ENCODE data around the gene C2orf81.

Gene C2orf81

DNA sequence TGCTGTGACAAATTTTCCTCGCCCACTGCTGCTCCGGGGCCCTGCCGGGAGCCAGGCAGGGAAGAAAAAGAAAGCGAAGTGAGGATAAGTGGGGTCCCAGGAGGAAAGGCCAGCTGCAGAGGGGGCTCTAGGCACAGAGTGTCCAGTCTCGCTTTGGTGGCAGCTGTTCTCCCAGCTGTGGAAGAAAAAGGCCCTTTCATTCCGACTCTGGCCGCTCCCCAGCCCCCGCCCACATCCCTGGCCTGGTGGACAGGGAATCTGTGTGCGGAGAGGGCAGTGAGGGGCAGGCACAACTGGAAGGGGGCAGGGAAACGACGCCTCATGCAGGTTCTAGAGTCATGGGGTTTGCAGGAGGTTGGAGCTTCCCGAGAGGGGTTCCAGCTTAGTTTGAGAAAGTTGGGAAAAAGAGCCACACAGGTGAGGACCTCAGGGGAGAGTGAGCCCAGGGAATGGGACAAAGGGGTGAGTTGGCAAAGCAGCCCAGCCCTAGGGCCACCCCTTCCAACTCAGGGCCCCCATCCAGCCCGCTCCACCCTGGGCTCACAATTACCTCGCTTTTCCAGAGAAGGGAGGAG is 18.5 kb upstream of the C2orf81 start:
- no peaks in the 10 kb centered on the region for H3K9me3 ChIP-seq (replicated peaks; ENCODE audit: insufficient read depth, low read length)
- no peaks in the 10 kb centered on the region for H3K79me2 ChIP-seq (ENCODE audit: low read length)
- TF ChIP-seq, protein P1, sequence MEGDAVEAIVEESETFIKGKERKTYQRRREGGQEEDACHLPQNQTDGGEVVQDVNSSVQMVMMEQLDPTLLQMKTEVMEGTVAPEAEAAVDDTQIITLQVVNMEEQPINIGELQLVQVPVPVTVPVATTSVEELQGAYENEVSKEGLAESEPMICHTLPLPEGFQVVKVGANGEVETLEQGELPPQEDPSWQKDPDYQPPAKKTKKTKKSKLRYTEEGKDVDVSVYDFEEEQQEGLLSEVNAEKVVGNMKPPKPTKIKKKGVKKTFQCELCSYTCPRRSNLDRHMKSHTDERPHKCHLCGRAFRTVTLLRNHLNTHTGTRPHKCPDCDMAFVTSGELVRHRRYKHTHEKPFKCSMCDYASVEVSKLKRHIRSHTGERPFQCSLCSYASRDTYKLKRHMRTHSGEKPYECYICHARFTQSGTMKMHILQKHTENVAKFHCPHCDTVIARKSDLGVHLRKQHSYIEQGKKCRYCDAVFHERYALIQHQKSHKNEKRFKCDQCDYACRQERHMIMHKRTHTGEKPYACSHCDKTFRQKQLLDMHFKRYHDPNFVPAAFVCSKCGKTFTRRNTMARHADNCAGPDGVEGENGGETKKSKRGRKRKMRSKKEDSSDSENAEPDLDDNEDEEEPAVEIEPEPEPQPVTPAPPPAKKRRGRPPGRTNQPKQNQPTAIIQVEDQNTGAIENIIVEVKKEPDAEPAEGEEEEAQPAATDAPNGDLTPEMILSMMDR (IDR thresholded peaks at IDR 0.05; ENCODE audit: low read length): no peak
- TF ChIP-seq EZH2phosphoT487 (IDR thresholded peaks at IDR 0.05; ENCODE audit: low read length): no peak
- peaks cover 5% of the 10 kb centered on the region for H3K4me1 ChIP-seq (ENCODE audit: low read length)
- peaks cover 28% of the 10 kb centered on the region for H3K27me3 ChIP-seq (replicated peaks; ENCODE audit: insufficient read depth, low read length)
- H4K20me1 ChIP-seq (ENCODE audit: insufficient read depth, low read length): no peaks in the 10 kb centered on the region
- peak overlapping the region; percentile 98 for H2AFZ ChIP-seq (ENCODE audit: low read length)
- peak overlapping the region; percentile 89 for H3K4me2 ChIP-seq (ENCODE audit: low read depth, low read length)
- H3K9ac ChIP-seq (ENCODE audit: low read length): peak overlapping the region; percentile 49; the same call in 1 of the 2 replicates
- H3K9me2 ChIP-seq (replicated peaks; ENCODE audit: insufficient read depth, low read length): no peaks in the 10 kb centered on the region
- H3K36me3 ChIP-seq (replicated peaks; ENCODE audit: insufficient read depth, low read length): no peaks in the 10 kb centered on the region
- peak overlapping the region; percentile 58 for H3K4me3 ChIP-seq (ENCODE audit: low read length)
- no peak overlapping the region for H3K27ac ChIP-seq (ENCODE audit: low read length)
- H3F3A ChIP-seq (ENCODE audit: insufficient read depth, low read length): no peaks in the 10 kb centered on the region
- no peak for DNase-seq

DNA sequence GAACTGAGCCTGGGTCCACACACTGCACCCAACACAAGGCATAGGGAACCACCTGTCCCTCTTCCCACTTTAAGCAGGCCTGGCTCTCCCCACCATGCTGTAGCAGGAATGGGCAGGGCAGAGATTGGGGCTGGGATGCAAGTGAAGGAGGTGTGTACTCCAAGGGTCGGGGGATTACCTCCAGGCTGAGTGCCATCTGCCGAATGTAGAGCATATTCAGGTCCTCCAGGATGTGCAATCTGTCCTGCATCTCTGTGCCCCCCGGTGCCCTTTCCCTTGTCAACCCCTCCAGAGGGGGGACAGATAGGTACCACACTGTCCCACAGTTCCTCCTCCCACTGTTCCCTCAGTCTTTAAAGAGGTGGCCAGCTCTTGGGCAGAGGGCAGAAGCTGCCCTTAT is 18.0 kb upstream of the C2orf81 start:
- H3K9me2 ChIP-seq (replicated peaks; ENCODE audit: insufficient read depth, low read length): no peaks in the 10 kb centered on the region
- H2AFZ ChIP-seq (ENCODE audit: low read length): no peak overlapping the region
- H3K9ac ChIP-seq (ENCODE audit: low read length): no peak overlapping the region
- H3F3A ChIP-seq (ENCODE audit: insufficient read depth, low read length): no peaks in the 10 kb centered on the region
- H3K36me3 ChIP-seq (replicated peaks; ENCODE audit: insufficient read depth, low read length): no peaks in the 10 kb centered on the region
- no peak overlapping the region for H3K4me3 ChIP-seq (ENCODE audit: low read length)
- H3K4me2 ChIP-seq (ENCODE audit: low read depth, low read length): peak overlapping the region; percentile 89; the same call in 1 of the 2 replicates
- no peaks in the 10 kb centered on the region for H4K20me1 ChIP-seq (ENCODE audit: insufficient read depth, low read length)
- TF ChIP-seq, protein P1 (IDR thresholded peaks at IDR 0.05; ENCODE audit: low read length): no peak
- TF ChIP-seq EZH2 (optimal IDR thresholded peaks at IDR 0.05; ENCODE audit: low read depth, low read length) (no peak), EZH2phosphoT487 (IDR thresholded peaks at IDR 0.05; ENCODE audit: low read length) (no peak)
- peaks cover 23% of the 10 kb centered on the region for H3K27me3 ChIP-seq (replicated peaks; ENCODE audit: insufficient read depth, low read length)
- H3K27ac ChIP-seq (ENCODE audit: low read length): no peak overlapping the region
- no peaks in the 10 kb centered on the region for H3K79me2 ChIP-seq (ENCODE audit: low read length)
- peaks cover 5% of the 10 kb centered on the region for H3K4me1 ChIP-seq (ENCODE audit: low read length)
- H3K9me3 ChIP-seq (replicated peaks; ENCODE audit: insufficient read depth, low read length): no peaks in the 10 kb centered on the region
- DNase-seq: no peak

DNA sequence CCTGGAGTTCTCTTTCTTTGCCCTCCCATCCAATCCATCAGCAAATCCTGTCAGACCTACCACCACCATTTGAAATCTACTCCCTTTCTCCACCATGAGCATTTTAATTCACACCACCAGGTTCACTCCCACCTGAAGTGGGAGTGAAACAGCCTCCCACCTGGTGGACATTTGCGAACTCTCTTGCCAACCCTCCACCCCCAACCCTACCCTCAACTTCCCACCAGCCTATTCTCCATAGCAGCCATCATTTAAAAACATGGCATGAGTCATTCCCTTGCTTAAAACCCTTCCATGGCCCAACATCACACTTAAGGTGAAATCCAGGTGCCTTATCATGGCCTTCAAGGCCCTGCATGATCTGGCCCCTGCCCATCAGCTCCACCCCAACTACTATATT is 16.8 kb upstream of the C2orf81 start:
- Histone ChIP-seq H3K4me2 (ENCODE audit: low read depth, low read length) (no peak overlapping the region), H3K9me2 (replicated peaks; ENCODE audit: insufficient read depth, low read length) (no peaks in the 10 kb centered on the region), H3K4me3 (ENCODE audit: low read length) (no peak overlapping the region), H3K79me2 (ENCODE audit: low read length) (no peaks in the 10 kb centered on the region), H3K36me3 (replicated peaks; ENCODE audit: insufficient read depth, low read length) (no peaks in the 10 kb centered on the region), H4K20me1 (ENCODE audit: insufficient read depth, low read length) (no peaks in the 10 kb centered on the region), H3K27ac (ENCODE audit: low read length) (no peak overlapping the region), H3K27me3 (replicated peaks; ENCODE audit: insufficient read depth, low read length) (peaks cover 18% of the 10 kb centered on the region), H3K4me1 (ENCODE audit: low read length) (peaks cover 5% of the 10 kb centered on the region), H3K9ac (ENCODE audit: low read length) (no peak overlapping the region), H3F3A (ENCODE audit: insufficient read depth, low read length) (no peaks in the 10 kb centered on the region), H3K9me3 (replicated peaks; ENCODE audit: insufficient read depth, low read length) (no peaks in the 10 kb centered on the region), H2AFZ (ENCODE audit: low read length) (no peak overlapping the region)
- TF ChIP-seq EZH2 (optimal IDR thresholded peaks at IDR 0.05; ENCODE audit: low read depth, low read length) (no peak), EZH2phosphoT487 (IDR thresholded peaks at IDR 0.05; ENCODE audit: low read length) (no peak)
- TF ChIP-seq, protein P1 (IDR thresholded peaks at IDR 0.05; ENCODE audit: low read length): no peak
- no peak for DNase-seq

All from MM.1S (cell line).